ENCODE data around the gene PRKCE.

- TF ChIP-seq CTCF (conservative IDR thresholded peaks at IDR 0.05 in 1 of 2, IDR thresholded peaks at IDR 0.05 in 1 of 2; ENCODE audit: extremely low read depth in 1 of 2, insufficient read depth in 1 of 2, low read depth in 1 of 2, low read length in 2 of 2) (no peak), EZH2 (IDR thresholded peaks at IDR 0.05; ENCODE audit: borderline replicate concordance, low read length) (no peak)
Observed at GRCh38 chr2:46026431-46026830, 375.0 kb downstream of the PRKCE start.

All from mammary epithelial cell (primary cell).